Measurements from ENCODE around the gene SPAG5.

SPAG5 gene

DNA sequence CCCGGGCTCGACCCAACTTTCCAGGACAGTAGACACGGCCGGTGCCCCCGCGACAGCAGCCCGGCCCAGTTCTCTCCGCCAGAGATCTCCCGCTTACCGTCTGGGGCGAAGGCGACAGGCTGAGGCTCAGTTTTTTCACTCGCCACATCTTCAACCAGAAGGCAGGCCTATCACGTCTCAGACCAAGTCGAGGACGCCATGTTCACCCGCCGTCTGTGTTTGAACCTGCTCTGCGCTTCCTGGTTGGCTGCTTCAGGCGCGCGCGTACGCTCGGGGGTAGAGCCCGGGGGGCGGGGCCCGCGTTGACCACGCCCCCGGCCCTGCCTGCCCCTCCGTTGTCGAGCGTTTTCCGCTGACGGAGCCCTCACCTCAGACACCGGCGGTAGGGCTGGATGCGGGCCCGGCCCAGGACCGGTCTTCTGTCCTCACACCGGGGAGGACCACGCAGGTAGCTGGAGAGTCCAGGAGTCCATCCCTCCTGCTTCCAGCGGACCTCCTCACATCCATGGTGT is at the start of gene SPAG5:
Gene SPAG5, minus strand, starts transcription at position 227 of the 512 bp plus-strand sequence. Its CDS starts 79 bp downstream, at position 148.
- peak; percentile 92 for DNase-seq (ENCODE audit: low spot score)

DNA sequence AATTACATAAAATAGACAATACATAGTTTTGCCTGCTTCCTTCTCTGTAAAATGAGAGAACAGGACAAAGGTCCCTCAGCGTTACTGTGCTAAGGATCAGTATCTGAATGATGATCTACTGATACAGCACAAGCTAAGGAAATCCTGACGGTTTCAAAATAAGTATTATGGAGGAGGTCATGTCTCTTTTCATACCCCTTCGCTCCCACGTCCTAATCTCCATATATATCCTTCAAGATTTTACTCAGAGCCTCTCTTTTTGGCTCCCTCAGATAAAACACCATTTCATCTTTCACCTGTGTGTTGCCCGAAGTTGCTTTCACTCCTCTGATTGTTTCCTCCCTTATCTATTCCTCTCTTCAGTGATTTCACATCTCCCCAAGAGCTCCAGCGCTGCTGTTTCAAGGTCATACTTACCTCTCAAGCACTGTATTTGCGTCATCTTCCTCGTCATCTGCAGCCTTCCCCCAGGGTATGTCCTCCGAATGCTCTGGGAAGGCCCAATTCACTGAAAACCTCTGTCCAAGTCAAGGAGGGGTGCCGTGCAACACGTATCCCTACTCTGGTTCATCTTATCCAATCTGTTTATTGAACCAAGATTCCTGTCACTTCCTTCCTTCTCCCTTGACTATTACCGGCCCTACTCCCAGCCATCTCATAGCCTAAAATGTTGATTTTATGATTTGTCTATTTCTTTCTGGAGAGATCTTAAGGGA is 47.4 kb upstream of the SPAG5 start:
- no peak for DNase-seq (ENCODE audit: low spot score)

DNA sequence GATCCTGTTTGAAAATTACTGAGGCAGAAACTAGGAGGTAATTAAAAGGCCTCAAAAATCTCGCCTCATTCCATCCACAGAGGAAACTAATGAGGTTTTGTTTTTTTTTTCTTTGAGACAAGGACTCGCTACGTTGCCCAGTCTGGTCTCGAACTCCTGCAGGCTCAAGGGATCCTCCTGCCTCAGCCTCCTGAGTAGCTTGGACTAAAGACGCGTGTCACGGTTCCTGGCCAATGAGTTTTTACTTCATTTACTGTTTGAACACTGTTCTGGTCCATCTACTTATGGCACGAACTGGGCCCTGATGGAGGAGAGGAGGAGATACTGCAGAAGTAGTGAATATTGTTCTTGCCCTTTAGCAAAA is 46.7 kb upstream of the SPAG5 start:
- no peak for DNase-seq (ENCODE audit: low spot score)

- peak; percentile 93 for DNase-seq (ENCODE audit: low spot score)
These were observed 46.2 kb upstream of the SPAG5 start, which contains the start of gene BLTP2 for GRCh38 chr17:28644787-28645575. Gene BLTP2 (minus strand): TSS chr17:28645158. CDS start chr17:28645056, 102 bp downstream.

DNA sequence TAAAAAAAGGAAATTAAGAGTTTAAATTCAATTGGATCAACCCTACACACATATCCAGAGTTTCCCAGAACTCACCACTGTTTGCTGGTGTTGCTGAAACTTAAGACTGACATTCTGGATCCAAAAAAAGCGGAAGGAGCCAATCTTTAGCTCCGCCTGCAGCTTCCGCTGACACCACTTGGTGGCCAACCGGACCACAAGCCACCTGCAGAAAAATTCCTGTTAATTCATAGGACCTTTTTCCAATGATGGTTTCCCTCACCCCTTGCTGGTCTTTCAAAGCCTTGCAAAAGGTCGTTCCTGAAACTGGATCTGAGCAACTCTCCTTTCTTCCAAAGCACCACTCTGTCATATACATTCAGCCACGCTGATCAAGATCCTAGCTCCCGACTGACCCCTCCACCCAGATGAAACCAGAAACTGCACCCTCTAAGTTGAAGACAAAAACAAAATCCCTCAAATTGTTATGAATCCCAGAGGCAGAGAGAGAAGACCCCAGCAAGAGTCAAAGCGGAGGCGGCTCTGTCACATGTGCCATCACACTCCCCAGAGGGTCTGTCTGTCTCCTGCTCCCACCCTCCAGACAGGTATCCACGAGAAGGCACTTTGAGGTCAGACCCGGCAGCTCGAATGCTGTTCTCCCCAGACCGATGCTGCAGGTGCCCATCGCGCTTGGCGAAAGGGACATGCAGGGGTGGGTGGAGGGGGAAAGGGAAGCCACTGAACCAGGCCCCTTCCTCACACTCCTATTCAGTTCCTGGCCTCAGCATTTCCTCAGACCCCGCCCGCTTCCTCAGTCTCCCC is 45.4 kb upstream of the SPAG5 start:
- peak; percentile 60 for DNase-seq (ENCODE audit: low spot score)

- DNase-seq (ENCODE audit: low spot score) = no peak
These were observed 42.8 kb upstream of the SPAG5 start for GRCh38 chr17:28641579-28641978.

- no peak for DNase-seq (ENCODE audit: low spot score)
These were observed 36.7 kb upstream of the SPAG5 start for GRCh38 chr17:28635506-28635905.

DNA sequence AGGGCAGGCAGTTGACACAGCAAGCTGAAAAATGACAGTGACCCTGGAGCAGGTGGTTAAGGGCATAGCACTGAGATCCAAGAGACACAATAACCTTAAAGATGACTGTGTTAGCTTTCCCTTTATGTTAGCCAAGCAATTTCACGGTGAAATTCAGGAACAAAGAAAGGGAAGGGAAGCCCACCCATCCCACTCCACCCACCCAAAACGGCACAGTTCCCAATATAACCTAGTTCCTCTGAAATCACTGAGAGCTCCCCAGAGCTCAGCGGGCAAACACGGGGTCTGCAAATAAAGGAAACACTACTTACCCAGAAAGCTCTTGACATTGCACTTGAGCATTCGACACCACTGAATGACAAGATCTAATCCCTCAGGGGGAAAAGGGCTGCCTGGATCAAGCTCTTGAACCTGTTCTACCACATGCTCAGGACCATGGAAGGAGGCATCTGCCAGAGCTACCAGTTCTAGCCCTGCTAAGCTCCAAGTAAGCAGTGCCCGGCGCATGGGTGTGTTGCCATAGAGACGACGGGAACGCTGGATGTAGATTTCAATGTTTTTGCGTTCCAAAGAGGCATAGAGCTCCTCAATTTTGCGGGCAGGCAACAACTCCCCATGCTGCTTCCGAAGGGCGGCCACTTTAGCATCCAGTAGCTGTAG is 35.5 kb upstream of the SPAG5 start:
- no peak for DNase-seq (ENCODE audit: low spot score)

DNA sequence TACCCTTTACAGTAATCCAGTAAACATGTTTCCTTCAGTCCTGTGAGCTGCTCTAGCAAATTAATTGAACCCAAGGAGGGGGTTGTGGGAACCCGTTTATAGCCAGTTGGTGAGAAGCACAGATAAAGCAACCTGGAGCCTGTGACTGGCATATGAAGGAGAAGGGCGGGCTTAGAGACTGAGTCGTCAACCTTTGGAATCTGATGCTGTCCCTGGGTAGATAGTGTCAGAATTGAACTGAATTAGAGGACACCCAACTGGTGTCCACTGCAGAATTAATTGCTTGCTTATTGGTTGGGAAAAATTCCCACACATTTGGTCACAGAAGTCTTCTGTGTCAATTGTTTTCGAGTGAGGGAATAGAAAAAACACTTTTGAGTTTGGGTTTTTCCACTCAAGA is 28.0 kb upstream of the SPAG5 start:
- no peak for DNase-seq (ENCODE audit: low spot score)

- DNase-seq (ENCODE audit: low spot score) = no peak
These were observed 25.3 kb upstream of the SPAG5 start for GRCh38 chr17:28624148-28624547.

DNA sequence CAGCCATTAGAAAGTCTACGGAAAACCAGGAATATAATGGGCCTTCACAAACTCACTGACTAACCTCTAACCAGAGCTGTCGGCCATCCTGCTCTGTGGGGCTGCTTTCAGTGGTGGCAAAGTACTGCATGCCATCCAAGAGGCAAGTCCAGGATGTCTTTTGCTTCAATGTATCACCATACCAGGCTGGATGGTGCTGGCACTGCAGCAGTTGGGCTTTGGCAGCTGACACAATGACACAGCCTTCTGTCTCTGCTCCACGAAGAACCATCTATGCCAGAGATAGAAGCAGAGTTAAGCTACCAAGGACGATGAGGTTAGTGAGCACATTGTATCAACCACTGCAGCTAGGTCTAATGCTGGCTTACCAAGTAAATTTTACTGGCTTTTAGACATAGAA is 24.9 kb upstream of the SPAG5 start:
- DNase-seq (ENCODE audit: low spot score) = no peak

DNA sequence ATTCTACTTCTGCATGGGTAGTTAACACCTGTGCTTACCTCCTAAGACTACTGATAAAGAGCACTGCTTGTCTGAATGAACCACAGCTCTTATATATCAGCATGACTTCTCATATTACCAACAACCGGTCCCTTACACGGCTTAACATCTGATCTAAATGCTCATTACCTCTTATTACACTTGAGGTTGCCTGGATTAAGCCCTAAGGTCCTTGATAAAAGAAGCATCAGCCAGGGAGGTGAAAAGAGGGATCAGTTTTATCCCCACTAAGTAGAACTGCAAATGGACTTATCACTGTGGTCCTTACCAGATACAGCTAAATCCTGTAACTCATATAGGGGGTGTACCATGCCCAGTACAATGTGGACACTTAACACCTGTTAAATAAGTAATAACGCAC is 23.4 kb upstream of the SPAG5 start:
- DNase-seq (ENCODE audit: low spot score) = no peak

- no peak for DNase-seq (ENCODE audit: low spot score)
These were observed 21.2 kb upstream of the SPAG5 start for GRCh38 chr17:28620010-28620409.

- no peak for DNase-seq (ENCODE audit: low spot score)
These were observed 19.6 kb upstream of the SPAG5 start for GRCh38 chr17:28618464-28618863.

DNA sequence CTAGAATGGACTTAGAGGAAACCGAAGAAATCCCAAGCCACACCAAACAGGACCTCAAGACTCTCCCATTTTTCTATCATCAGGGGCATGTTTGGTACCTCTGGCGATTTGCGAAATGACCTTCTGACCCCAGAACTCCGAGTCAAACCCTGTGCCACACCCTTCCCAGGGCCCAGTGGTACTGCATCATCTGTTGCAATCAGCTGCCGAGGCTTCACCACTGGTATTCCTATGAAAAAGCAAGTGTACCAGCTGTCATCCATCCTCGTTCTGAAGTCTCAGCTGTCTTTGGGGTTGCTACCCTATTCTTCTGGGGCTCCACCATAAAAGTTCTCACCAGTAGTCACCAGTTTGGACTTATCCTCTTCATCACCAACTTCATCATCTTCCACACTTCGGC is 17.5 kb upstream of the SPAG5 start:
- no peak for DNase-seq (ENCODE audit: low spot score)

DNA sequence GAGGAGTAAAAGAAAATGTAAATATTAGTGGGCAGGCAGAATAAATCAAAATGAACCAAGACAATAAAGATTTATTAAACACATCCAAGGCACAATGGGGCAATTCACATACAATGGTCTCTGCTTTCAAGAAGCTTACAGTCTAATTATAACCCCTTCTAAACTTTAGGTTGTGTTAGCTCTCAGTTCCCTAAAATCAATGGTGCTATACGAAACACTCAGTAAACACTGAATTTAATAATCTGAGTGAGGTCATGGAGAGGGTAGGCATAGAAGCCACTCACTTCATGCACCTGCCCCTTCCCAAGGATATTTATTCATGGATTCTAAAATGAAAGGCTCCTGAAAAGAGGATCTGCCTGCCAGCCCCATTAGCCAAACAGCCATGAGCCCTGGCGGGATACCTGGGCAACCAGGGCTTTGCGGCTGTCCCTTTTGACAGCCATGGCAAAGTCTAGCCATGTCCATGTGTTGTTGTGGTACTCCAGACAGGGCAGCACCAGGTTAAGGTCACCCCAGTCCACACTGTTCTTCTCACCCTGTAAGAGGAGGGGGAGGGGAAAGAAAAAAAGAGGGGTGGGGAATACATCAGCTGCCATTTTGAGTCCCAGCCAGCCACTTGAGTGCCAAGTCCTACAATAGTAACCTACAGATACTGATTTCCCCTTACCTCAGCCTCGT is 16.6 kb upstream of the SPAG5 start:
- DNase-seq (ENCODE audit: low spot score) = no peak

- no peak for DNase-seq (ENCODE audit: low spot score)
These were observed 15.1 kb upstream of the SPAG5 start, which contains the start of gene RSKR for GRCh38 chr17:28613931-28614381. Gene RSKR (minus strand): TSS chr17:28614185. CDS start chr17:28614161, 24 bp downstream.

DNA sequence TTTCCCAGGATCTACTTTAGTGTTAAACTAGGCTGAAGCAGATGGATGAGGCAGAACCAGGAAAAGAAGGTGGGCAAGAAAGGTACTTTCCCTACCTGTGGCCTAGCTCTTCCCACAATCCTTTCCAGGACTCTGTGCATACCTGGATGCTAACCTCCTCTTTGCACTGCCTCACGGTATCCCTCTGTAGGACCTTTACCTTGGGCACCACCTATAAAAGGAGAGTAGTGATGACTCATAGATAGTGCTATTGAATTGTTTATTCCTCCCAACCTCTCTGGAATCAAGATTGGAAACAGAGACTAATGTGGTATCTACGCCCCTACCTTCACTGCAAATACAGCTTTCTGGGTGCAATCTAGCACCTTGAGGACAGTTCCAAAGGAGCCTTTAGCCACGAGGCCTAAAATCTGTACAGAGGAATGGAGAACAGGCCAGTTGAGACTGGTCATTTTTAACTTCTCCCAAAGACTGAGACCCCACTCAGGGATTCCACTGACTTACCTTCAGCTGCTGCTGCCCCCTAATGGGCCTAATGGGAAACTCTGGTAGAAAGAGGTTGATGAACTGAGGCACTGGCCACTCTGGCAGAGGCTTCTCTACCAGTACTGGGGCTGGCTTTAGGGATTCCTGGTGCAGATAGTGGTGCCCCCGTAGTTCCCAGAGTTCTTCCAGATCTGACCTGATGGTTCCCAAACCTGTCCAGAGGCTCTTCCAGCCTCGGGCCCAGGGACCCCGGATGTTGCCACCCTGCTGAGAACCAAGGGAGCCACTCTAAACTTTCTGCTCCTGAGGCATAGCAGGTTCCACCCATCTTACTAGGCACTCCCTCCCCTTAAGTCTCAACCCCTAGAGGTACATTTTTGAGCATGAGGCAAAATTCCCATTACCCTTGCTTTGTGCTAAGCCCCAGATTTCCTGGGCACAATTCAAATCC is 14.4 kb upstream of the SPAG5 start:
- peak; percentile 25 for DNase-seq (ENCODE audit: low spot score)

- DNase-seq (ENCODE audit: low spot score) = no peak
These were observed 13.7 kb upstream of the SPAG5 start for GRCh38 chr17:28612531-28612930.

GRCh38 chr17:28610376-28610775 is 11.6 kb upstream of the SPAG5 start:
- no peak for DNase-seq (ENCODE audit: low spot score)

Data from SW480 (cell line).